Mesothelial cell of epicardium (in vitro differentiated cells): Measurements from ENCODE around the gene OR52E2. TPM values are rescaled to one million over a fixed set of nuclear protein-coding genes. Genes with fewer than 3 reads are reported as not detected.

Experiments
- DNase-seq, 2 experiments: peaks; one replicate each; pipeline ENCODE4 v3.0.0; 2021; ENCODE audit warnings: low spot score in 2 of 2; ENCODE audit not compliant: unreplicated experiment in 2 of 2
- H3K27ac Mint-ChIP-seq: 2 replicates; pipeline ENCODE4 v1.8.0; 2021; ENCODE audit warnings: mixed read lengths
- H3K27me3 Mint-ChIP-seq: 2 replicates; pipeline ENCODE4 v1.8.0; 2021; ENCODE audit warnings: low read depth, mixed read lengths
- H3K36me3 Mint-ChIP-seq: 2 replicates; pipeline ENCODE4 v1.8.0; 2021; ENCODE audit warnings: mixed read lengths
- H3K4me1 Mint-ChIP-seq: 2 replicates; pipeline ENCODE4 v1.8.0; 2021; ENCODE audit warnings: mixed read lengths
- H3K4me3 Mint-ChIP-seq: 2 replicates; pipeline ENCODE4 v1.8.0; 2021; ENCODE audit warnings: mild to moderate bottlenecking, moderate library complexity, mixed read lengths
- H3K9me3 Mint-ChIP-seq: 2 replicates; pipeline ENCODE4 v1.8.0; 2021; ENCODE audit warnings: mixed read lengths
- total RNA-seq: library from RNA; stranded (reverse); gene quantifications from 3 replicates; pipeline ENCODE4 v1.2.1, GENCODE V29; 2021
- TF ChIP-seq, protein P1 (sequence below): fragments of 200-600 bp; sonication (generic); IDR thresholded peaks from one replicate; pipeline ENCODE4 v1.5.0; 2021; ENCODE audit warnings: antibody characterized with exemption; ENCODE audit not compliant: unreplicated experiment

OR52E2 gene
- not detected in 3 replicates for total RNA-seq

DNA sequence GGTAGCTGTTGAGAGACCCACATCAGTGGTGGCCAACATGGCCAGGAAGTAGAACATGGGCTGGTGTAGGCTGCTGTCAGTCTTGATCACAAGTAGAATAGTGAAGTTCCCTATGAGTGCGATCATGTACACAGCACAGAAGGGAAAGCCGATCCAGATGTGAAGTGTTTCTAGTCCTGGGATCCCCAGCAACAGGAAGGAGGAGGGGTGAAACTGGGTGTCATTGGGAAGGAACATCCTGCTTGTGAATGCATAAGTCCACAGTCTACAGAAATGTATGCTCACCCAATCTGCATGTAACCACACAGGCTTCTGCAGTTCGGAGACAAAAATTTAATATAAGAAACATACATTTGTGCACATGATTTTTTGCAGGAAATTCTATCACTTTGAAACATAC is at the start of gene OR52E2:
Gene OR52E2 (minus strand): TSS at position 237 of the 400 bp plus-strand sequence. CDS start 0 bp downstream, at position 237.
- Mint-ChIP-seq H3K27ac (no peak within 1 kb of the TSS), H3K4me1 (no peaks in the 10 kb centered on the region), H3K4me3 (no peak within 1 kb of the TSS), H3K27me3 (peaks cover 19% of the 10 kb centered on the region), H3K36me3 (no peaks in the 10 kb centered on the region), H3K9me3 (no peaks in the 10 kb centered on the region)
- TF ChIP-seq, protein P1, sequence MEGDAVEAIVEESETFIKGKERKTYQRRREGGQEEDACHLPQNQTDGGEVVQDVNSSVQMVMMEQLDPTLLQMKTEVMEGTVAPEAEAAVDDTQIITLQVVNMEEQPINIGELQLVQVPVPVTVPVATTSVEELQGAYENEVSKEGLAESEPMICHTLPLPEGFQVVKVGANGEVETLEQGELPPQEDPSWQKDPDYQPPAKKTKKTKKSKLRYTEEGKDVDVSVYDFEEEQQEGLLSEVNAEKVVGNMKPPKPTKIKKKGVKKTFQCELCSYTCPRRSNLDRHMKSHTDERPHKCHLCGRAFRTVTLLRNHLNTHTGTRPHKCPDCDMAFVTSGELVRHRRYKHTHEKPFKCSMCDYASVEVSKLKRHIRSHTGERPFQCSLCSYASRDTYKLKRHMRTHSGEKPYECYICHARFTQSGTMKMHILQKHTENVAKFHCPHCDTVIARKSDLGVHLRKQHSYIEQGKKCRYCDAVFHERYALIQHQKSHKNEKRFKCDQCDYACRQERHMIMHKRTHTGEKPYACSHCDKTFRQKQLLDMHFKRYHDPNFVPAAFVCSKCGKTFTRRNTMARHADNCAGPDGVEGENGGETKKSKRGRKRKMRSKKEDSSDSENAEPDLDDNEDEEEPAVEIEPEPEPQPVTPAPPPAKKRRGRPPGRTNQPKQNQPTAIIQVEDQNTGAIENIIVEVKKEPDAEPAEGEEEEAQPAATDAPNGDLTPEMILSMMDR = no peak
- no peak for DNase-seq

DNA sequence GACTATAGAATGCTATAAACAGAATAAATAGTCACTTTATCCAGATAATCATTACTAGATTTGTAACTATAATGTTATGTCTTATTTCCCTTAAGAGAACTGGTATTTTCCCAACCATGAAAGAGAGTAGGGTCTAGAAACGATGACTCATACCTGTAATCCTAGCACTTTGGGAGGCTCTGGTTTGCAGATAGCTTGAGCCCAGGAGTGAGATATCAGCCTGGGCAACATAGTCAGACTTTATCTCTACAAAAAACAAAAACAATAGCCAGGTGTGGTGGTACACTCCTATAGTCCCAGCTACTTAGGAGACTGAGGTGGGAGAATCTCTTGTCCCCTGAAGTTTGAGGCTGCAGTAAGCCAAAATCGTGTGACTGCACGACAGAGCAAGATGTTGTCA is 47.9 kb upstream of the OR52E2 start:
- no peak for DNase-seq

DNA sequence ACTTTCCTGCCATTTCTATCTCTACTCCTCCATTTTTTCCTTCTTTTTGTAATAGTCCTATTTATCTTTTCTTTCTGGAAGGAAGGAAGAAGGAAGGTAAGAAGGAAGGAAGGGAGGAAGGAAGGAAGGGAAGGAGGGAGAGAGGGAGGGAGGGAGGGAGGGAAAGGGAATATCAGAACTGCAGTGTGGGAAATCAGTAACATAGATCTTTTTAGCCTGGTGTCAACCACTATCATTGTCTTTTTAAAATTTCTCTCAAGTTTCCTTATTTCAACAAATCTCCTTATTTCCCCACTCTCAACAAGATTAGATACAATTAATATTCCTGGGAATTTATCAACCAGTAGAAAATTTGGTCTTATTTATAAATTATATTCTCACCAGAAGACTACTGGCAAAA is 43.6 kb upstream of the OR52E2 start:
- Mint-ChIP-seq H3K27ac (no peak overlapping the region), H3K4me3 (no peak overlapping the region), H3K27me3 (peaks cover 17% of the 10 kb centered on the region), H3K4me1 (no peaks in the 10 kb centered on the region), H3K9me3 (no peaks in the 10 kb centered on the region), H3K36me3 (no peaks in the 10 kb centered on the region)
- no peak for DNase-seq
- TF ChIP-seq, protein P1 = no peak

More for the DNA sequence above, 47.9 kb upstream of the OR52E2 start:
- H3K4me3 Mint-ChIP-seq = no peak overlapping the region
- H3K9me3 Mint-ChIP-seq = no peaks in the 10 kb centered on the region
- TF ChIP-seq, protein P1 = no peak
- H3K27ac Mint-ChIP-seq = no peak overlapping the region
- H3K27me3 Mint-ChIP-seq = peaks cover 14% of the 10 kb centered on the region
- H3K4me1 Mint-ChIP-seq = no peaks in the 10 kb centered on the region
- no peaks in the 10 kb centered on the region for H3K36me3 Mint-ChIP-seq

DNA sequence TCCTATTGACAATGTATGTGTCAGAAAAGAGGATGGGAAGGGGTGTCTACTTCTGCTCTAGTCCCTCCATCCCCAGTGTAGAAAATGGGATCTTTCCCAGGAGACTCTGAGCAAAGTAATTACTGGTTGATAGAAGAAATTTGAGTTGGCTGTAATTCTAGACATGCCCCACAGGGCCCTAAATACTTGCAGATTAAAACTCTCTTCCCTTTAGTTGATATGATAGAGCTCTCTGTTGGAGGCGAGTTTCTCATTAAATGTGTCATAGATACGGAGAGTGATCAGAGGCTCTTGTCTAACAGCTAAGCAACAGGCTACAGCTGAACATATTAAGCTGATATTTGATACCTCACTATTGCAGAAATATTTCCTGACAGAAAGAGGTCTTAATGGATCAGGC is 42.8 kb upstream of the OR52E2 start:
- H3K9me3 Mint-ChIP-seq = no peaks in the 10 kb centered on the region
- no peaks in the 10 kb centered on the region for H3K4me1 Mint-ChIP-seq
- H3K27ac Mint-ChIP-seq = no peak overlapping the region
- H3K27me3 Mint-ChIP-seq = peaks cover 14% of the 10 kb centered on the region
- DNase-seq = no peak
- H3K36me3 Mint-ChIP-seq = no peaks in the 10 kb centered on the region
- no peak overlapping the region for H3K4me3 Mint-ChIP-seq
- TF ChIP-seq, protein P1 = no peak

DNA sequence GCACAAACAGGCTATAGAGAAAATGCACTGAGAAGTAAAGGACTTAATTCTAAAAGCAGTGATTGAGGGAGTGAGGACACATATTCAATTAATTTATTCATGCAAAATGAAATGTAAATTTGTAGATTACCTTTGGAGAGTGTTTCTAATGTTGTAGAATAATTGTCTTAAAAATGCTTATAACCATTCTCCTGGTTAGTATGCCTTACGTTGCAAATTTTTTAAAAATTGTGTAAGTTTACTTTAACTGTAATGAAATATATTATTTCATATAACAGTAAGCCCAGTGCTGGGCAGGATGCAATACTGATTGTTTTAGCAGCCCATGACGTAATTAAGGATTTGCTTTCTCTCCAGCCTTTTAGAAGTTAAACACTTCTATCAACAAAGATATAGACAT is 36.6 kb upstream of the OR52E2 start:
- TF ChIP-seq, protein P1 = no peak
- no peaks in the 10 kb centered on the region for H3K9me3 Mint-ChIP-seq
- H3K27me3 Mint-ChIP-seq = peaks cover 18% of the 10 kb centered on the region
- no peak overlapping the region for H3K27ac Mint-ChIP-seq
- H3K4me1 Mint-ChIP-seq = peaks cover 3% of the 10 kb centered on the region
- DNase-seq = no peak
- H3K4me3 Mint-ChIP-seq = no peak overlapping the region
- no peaks in the 10 kb centered on the region for H3K36me3 Mint-ChIP-seq
